ENCODE data around the gene NTF4.
A peak's percentile ranks its signal among the peaks of the same experiment; 100 is the strongest.

Gene NTF4

GRCh38 chr19:49094505-49095482, 30.2 kb upstream of the NTF4 start:
- Histone ChIP-seq H3K36me3 (peaks cover 59 to 95% (median 79%) of the 10 kb centered on the region in 3 donors), H3K27ac (no peak overlapping the region), H3K4me3 (no peak overlapping the region), H3K4me1 (peaks cover 0 to 7% (median 0%) of the 10 kb centered on the region in 4 donors), H3K27me3 (no peaks in the 10 kb centered on the region), H3K9me3 (no peaks in the 10 kb centered on the region)
- TF ChIP-seq CTCF (IDR thresholded peaks at IDR 0.05), result no peak
- no peak for DNase-seq
- intact Hi-C loops (cut with DNase I; ENCODE audit: low total_unique reads), result loop anchor here (5.0 kb wide), 2 partner anchors 53 to 103 kb away; no protein-coding TSS in a partner anchor

GRCh38 chr19:49092686-49093085, 28.1 kb upstream of the NTF4 start:
- H3K27ac ChIP-seq, result no peak overlapping the region
- H3K27me3 ChIP-seq, result no peaks in the 10 kb centered on the region
- no peak overlapping the region for H3K4me3 ChIP-seq
- no peak for DNase-seq
- peaks cover 47 to 91% (median 65%) of the 10 kb centered on the region in 3 donors for H3K36me3 ChIP-seq
- peaks cover 0 to 17% (median 6%) of the 10 kb centered on the region in 4 donors for H3K4me1 ChIP-seq
- no peaks in the 10 kb centered on the region for H3K9me3 ChIP-seq
- intact Hi-C loops (cut with DNase I; ENCODE audit: low total_unique reads), result no loop called here
- no peak for TF ChIP-seq CTCF (IDR thresholded peaks at IDR 0.05)

GRCh38 chr19:49091391-49092038, 26.9 kb upstream of the NTF4 start:
- H3K4me3 ChIP-seq, result no peak overlapping the region
- no peak for DNase-seq
- intact Hi-C loops (cut with DNase I; ENCODE audit: low total_unique reads), result no loop called here

GRCh38 chr19:49086296-49086695, 21.7 kb upstream of the NTF4 start:
- intact Hi-C loops (cut with DNase I; ENCODE audit: low total_unique reads), result no loop called here
- Histone ChIP-seq H3K4me3 (peak overlapping the region; percentile 89 to 97), H3K4me1 (peaks cover 5 to 34% (median 25%) of the 10 kb centered on the region in 4 donors), H3K27me3 (no peaks in the 10 kb centered on the region), H3K36me3 (peaks cover 18 to 38% (median 21%) of the 10 kb centered on the region in 3 donors), H3K27ac (peak overlapping the region; percentile 87 to 92), H3K9me3 (no peaks in the 10 kb centered on the region)
- TF ChIP-seq CTCF (IDR thresholded peaks at IDR 0.05), result no peak
- DNase-seq, result no peak

More at GRCh38 chr19:49091391-49092038, 26.9 kb upstream of the NTF4 start:
- no peak overlapping the region for H3K27ac ChIP-seq
- peaks cover 2 to 23% (median 17%) of the 10 kb centered on the region in 4 donors for H3K4me1 ChIP-seq
- TF ChIP-seq CTCF (IDR thresholded peaks at IDR 0.05), result no peak
- H3K36me3 ChIP-seq, result peaks cover 47 to 89% (median 58%) of the 10 kb centered on the region in 3 donors
- H3K9me3 ChIP-seq, result no peaks in the 10 kb centered on the region
- no peaks in the 10 kb centered on the region for H3K27me3 ChIP-seq

GRCh38 chr19:49085868-49086232, 21.2 kb upstream of the NTF4 start:
- no peak for TF ChIP-seq CTCF (IDR thresholded peaks at IDR 0.05)
- intact Hi-C loops (cut with DNase I; ENCODE audit: low total_unique reads), result no loop called here
- peak overlapping the region; percentile 87 to 92 for H3K27ac ChIP-seq
- H3K4me3 ChIP-seq, result peak overlapping the region; percentile 89 to 97
- peaks cover 14 to 33% (median 17%) of the 10 kb centered on the region in 3 donors for H3K36me3 ChIP-seq
- DNase-seq, result no peak
- H3K4me1 ChIP-seq, result peaks cover 5 to 34% (median 25%) of the 10 kb centered on the region in 4 donors
- no peaks in the 10 kb centered on the region for H3K9me3 ChIP-seq
- no peaks in the 10 kb centered on the region for H3K27me3 ChIP-seq
